Measurements from ENCODE around the gene TTBK2.

The TTBK2 gene

GRCh38 chr15:42695527-42696071 lies 225.0 kb downstream of the TTBK2 start:
- Histone ChIP-seq H3F3A (ENCODE audit: insufficient read depth, low read length) (no peaks in the 10 kb centered on the region), H3K27ac (ENCODE audit: low read depth, low read length, poor library complexity, severe bottlenecking) (no peak overlapping the region)
- no peak for TF ChIP-seq CTCF (IDR thresholded peaks at IDR 0.05; ENCODE audit: low read length)
- no peak for TF ChIP-seq EZH2 (IDR thresholded peaks at IDR 0.05; ENCODE audit: borderline replicate concordance, low read length)

DNA sequence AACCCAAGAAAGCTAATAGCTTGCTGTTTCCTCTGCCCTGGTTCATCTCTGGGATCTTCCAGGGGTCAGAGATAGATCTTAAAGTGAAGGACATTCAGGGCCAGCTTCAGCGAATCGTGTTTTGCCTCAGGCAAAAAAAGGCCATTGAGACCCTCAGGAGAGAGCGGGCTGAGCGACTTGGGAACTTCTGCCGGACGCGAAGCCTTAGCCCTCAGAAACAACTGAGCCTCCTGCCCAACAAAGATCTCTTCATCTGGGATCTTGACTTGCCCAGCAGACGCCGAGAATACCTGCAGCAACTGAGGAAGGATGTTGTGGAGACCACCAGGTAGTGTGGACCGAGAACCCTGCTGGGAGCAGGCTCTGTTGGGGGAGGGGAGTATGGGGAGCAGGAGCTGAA lies 226.2 kb downstream of the TTBK2 start:
- Histone ChIP-seq H3K4me3 (ENCODE audit: low read depth, low read length, poor library complexity, severe bottlenecking) (no peak overlapping the region), H3K79me2 (ENCODE audit: insufficient read depth, low read length) (no peaks in the 10 kb centered on the region), H3F3A (ENCODE audit: insufficient read depth, low read length) (no peaks in the 10 kb centered on the region), H4K20me1 (ENCODE audit: insufficient read depth, low read length) (no peaks in the 10 kb centered on the region), H3K9me2 (ENCODE audit: low read depth, low read length) (no peaks in the 10 kb centered on the region), H3K27me3 (ENCODE audit: insufficient read depth, low read length) (no peaks in the 10 kb centered on the region), H3K9ac (ENCODE audit: low read length) (no peak overlapping the region), H3K4me1 (ENCODE audit: insufficient read depth, low read length, severe bottlenecking) (no peaks in the 10 kb centered on the region), H2AFZ (ENCODE audit: low read length) (no peak overlapping the region), H3K36me3 (ENCODE audit: insufficient read depth, low read length) (peaks cover 24% of the 10 kb centered on the region), H3K27ac (ENCODE audit: low read depth, low read length, poor library complexity, severe bottlenecking) (no peak overlapping the region), H3K9me3 (ENCODE audit: low read length) (no peaks in the 10 kb centered on the region), H3K4me2 (ENCODE audit: low read length) (no peak overlapping the region)
- TF ChIP-seq CTCF (IDR thresholded peaks at IDR 0.05; ENCODE audit: low read length) (no peak), EZH2 (IDR thresholded peaks at IDR 0.05; ENCODE audit: borderline replicate concordance, low read length) (no peak)

More at GRCh38 chr15:42695527-42696071, 225.0 kb downstream of the TTBK2 start:
- Histone ChIP-seq H3K4me3 (ENCODE audit: low read depth, low read length, poor library complexity, severe bottlenecking) (no peak overlapping the region), H3K79me2 (ENCODE audit: insufficient read depth, low read length) (no peaks in the 10 kb centered on the region), H3K4me2 (ENCODE audit: low read length) (no peak overlapping the region), H2AFZ (ENCODE audit: low read length) (no peak overlapping the region), H3K9me2 (ENCODE audit: low read depth, low read length) (no peaks in the 10 kb centered on the region), H3K36me3 (ENCODE audit: insufficient read depth, low read length) (peaks cover 30% of the 10 kb centered on the region), H3K4me1 (ENCODE audit: insufficient read depth, low read length, severe bottlenecking) (no peaks in the 10 kb centered on the region), H3K9me3 (ENCODE audit: low read length) (peaks cover under 1% of the 10 kb centered on the region), H4K20me1 (ENCODE audit: insufficient read depth, low read length) (no peaks in the 10 kb centered on the region), H3K9ac (ENCODE audit: low read length) (no peak overlapping the region), H3K27me3 (ENCODE audit: insufficient read depth, low read length) (no peaks in the 10 kb centered on the region)

- TF ChIP-seq EZH2 (IDR thresholded peaks at IDR 0.05; ENCODE audit: borderline replicate concordance, low read length) (no peak), CTCF (IDR thresholded peaks at IDR 0.05; ENCODE audit: low read length) (no peak)
- Histone ChIP-seq H3K4me2 (ENCODE audit: low read length) (no peak overlapping the region), H3K36me3 (ENCODE audit: insufficient read depth, low read length) (peaks cover 25% of the 10 kb centered on the region)
Observed at GRCh38 chr15:42693942-42694341, 226.6 kb downstream of the TTBK2 start.

More at GRCh38 chr15:42693942-42694341, 226.6 kb downstream of the TTBK2 start:
- Histone ChIP-seq H3K9ac (ENCODE audit: low read length) (no peak overlapping the region), H3K4me3 (ENCODE audit: low read depth, low read length, poor library complexity, severe bottlenecking) (no peak overlapping the region), H3K27me3 (ENCODE audit: insufficient read depth, low read length) (no peaks in the 10 kb centered on the region), H4K20me1 (ENCODE audit: insufficient read depth, low read length) (no peaks in the 10 kb centered on the region), H2AFZ (ENCODE audit: low read length) (no peak overlapping the region), H3K27ac (ENCODE audit: low read depth, low read length, poor library complexity, severe bottlenecking) (no peak overlapping the region), H3F3A (ENCODE audit: insufficient read depth, low read length) (no peaks in the 10 kb centered on the region), H3K4me1 (ENCODE audit: insufficient read depth, low read length, severe bottlenecking) (no peaks in the 10 kb centered on the region), H3K79me2 (ENCODE audit: insufficient read depth, low read length) (no peaks in the 10 kb centered on the region), H3K9me3 (ENCODE audit: low read length) (no peaks in the 10 kb centered on the region), H3K9me2 (ENCODE audit: low read depth, low read length) (no peaks in the 10 kb centered on the region)
